ENCODE measurements around the gene CFAP20.

DNA sequence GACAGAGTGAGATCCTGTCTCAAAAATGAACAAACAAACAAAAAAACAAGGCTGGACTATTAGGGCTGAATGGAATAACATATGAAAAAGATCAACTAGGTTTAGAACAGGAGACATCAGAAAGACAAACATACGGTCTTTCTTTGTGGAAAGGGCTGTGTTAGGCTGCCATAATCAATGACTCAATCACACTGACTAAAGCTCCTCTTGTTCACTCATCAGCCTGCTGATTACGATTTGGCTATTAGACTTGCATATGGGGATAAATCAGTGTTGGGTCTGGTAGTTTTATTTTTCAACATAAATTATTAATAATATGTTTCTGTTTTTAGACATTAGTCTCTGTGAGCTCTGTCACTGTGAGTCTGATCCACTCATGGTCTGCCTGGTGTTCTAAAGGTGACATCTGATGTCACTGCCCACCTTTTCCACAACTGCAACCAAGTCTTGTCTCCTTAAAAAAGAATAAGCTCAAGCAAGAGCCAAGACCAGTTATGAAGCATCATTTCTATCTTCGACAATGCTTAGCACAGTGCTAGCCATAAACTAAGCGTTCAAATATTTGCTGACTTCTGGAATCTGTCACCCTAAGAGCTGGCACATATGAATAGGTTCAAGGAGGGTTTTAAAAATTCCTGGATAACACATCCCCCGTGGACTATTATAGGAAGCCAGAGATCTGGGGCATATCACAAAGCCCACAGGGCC, 10.2 kb downstream of the CFAP20 start:
- TF ChIP-seq POLR2AphosphoS5 (IDR thresholded peaks at IDR 0.05; ENCODE audit: low read depth, low read length) (no peak), POLR2A (IDR thresholded peaks at IDR 0.05; ENCODE audit: low read depth, low read length) (no peak)

All from GM12892 (cell line).